Activated CD4-positive, CD25-positive, alpha-beta regulatory T cell treated with anti-CD3 and anti-CD28 coated beads, Interleukin-2, amount 50 U/mL, for 24 hours (primary cell): ENCODE measurements around the gene LINGO1.

Experiments
- ATAC-seq, 2 donors: fragments of 150-1000 bp; cut with Tn5 transposase; one replicate each; pipeline ENCODE4 v1.10.0; 2021; ENCODE audit warnings: mild to moderate bottlenecking in 1 of 2, moderate library complexity in 1 of 2

Gene LINGO1

GRCh38 chr15:77630956-77631744, 1.6 kb downstream of the LINGO1 start:
- ATAC-seq = no peak

DNA sequence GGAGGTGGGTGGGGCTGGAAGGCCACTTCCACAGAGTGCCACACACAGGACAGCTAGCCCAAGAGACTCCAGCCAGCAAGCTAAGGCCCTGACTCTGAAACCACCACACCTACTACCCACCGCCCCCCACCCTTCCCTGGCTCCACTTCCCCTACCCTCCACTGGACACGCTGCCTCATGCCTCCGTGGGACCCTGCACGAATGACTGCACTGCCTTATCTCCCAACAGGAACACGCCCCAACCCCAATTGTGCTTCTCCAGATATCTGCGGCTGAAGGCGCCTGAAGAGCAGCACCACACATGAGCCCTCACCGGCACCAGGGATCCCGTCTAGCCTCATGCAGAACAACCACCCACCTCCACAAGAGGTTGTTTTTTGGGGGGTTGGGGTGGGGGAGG, 2.7 kb downstream of the LINGO1 start:
- no peak for ATAC-seq

DNA sequence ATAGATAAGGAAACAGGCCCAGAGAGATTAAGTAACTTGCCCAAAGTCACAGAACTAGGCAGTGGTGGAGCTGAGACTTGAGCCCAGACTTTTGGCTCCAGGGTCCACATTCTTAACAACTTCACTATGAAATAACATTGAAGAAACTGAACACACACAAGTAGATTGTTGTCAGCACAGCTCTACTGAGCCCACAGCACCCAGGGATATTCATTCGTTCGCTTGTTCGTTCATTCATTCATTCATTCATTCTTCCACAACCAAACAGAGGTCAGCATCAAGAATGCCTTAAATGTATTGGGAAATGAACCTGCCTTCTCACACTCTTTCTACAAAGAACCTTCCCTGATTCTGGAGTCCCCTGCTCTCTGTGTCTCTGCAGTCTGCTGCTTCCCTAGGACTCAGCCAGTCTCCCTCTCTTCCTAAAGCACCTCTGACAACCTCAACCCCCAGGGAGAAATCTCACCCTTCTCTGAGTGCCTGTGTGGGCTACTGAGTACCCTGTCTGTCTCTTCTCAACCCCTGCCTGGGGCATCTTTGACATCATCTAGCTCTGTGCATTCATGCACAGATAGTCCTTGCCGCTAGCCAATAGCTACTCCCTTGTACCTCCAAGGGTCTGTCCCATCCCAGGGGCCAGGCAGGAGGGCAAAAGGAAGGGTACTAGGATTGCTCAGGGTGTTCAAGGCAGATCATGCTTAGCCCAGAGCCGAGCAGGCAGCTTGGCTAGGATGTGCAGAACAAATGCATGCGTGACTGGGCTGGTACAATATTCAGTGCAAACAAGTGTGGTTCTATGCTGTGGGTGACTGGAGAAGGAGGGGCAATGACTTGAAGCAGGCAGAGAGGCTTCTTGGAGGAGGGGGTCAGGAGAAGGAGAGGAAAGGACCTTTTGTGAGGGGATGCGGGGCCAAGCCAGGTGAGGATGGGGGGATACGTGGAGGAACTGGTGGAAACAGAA, 3.4 kb downstream of the LINGO1 start:
- ATAC-seq = no peak

- no peak for ATAC-seq
Measured at GRCh38 chr15:77628010-77628409, 4.7 kb downstream of the LINGO1 start.

DNA sequence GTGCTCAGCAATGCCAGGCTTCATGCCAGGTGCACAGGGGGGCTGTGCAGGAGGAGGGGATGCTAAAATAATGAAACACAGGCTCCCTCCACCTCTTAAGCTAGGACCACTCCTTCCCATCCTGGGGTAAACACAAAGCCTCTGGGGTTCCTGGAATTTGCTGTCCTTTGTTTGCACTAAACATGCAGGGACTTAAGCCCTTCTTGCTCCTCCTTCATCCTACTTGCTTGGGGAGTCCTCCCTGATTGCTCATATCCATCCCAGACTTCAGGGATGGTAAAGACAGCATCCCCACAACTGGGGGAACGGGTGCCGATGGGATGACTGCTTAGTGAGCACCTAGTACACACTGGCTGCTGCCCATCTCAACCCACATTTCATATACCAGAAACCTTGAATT, 5.1 kb downstream of the LINGO1 start:
- no peak for ATAC-seq

DNA sequence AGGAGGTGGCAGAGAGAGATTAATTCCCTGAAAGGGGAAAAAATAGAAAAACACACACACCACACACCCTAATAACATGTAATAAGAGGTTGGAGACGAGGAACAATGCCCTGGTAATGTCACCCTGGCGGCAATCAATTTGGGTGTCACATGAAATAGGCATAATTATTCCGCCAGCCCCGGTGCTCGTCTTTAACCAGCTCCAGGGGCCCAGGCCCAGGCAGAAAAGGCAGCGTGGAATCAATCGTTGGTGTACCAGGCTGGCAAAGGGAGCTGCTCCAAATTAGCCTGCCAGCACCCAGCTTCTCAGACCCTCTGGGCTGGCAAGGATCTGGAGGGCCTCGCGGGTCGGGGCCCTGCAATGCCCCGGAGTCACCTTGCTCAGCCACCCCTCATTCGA, 5.6 kb downstream of the LINGO1 start:
- no peak for ATAC-seq

GRCh38 chr15:77626002-77626401, 6.7 kb downstream of the LINGO1 start:
- no peak for ATAC-seq

- ATAC-seq = no peak
Measured at GRCh38 chr15:77625376-77625775, 7.3 kb downstream of the LINGO1 start.

- no peak for ATAC-seq
Measured at GRCh38 chr15:77624868-77625267, 7.8 kb downstream of the LINGO1 start.

GRCh38 chr15:77623755-77624524, 8.8 kb downstream of the LINGO1 start:
- ATAC-seq = peak in 1 of 2 donors; percentile 18

GRCh38 chr15:77622934-77623754, 9.6 kb downstream of the LINGO1 start:
- ATAC-seq = no peak

DNA sequence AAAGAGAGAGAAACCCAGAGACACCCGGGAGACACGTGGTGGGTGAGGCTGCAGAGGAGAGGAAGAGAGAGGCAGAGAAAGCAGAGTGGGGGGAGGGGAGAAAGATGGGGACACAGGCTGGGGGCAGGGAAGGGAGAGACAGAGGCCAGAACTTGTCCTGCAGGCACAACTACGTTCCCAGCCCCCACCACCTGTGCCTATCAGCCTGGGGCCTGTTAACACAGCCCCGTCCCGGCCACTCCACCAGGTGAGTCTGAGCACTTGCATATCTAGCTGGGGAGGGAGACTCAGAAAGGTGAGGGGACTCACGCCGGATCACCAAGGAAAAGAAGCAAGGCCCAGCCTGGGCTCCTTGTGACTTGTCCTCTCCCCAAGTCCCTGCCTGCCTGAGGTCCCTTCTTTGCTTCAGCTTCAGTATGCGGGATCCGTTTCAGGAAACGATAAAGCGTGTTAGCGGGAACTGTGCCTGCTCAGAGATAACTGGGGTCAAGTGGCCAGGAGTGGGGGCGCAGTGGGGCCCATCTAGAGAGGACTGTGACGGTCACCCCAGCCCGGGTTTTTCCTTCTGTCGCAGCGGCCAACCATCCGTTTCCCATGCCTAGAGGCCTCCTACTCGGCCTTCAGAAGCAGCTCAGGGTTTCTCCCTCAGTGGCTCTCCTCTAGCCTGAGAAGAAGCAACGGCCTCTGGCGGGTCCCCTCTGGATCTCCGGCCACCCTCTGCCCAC, 10.3 kb downstream of the LINGO1 start:
- ATAC-seq = no peak

DNA sequence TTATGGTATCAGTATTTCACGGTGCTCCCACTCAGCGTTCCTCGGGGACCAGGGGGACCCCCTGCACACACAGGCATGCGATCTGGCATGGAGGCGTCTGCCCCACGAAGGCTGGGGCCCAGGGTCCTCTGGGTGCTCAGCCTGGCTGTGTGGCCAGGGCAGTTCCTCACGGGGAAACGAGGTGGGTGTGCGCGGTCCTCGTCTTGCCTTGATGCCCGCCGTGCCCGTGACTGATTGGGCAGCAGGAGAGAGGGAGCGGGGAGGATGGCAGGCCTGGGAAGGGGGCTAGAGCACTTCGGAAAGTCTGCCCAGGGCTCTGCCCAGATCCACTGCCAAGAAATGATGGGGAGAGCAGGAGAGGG, 10.9 kb downstream of the LINGO1 start:
- ATAC-seq = no peak

DNA sequence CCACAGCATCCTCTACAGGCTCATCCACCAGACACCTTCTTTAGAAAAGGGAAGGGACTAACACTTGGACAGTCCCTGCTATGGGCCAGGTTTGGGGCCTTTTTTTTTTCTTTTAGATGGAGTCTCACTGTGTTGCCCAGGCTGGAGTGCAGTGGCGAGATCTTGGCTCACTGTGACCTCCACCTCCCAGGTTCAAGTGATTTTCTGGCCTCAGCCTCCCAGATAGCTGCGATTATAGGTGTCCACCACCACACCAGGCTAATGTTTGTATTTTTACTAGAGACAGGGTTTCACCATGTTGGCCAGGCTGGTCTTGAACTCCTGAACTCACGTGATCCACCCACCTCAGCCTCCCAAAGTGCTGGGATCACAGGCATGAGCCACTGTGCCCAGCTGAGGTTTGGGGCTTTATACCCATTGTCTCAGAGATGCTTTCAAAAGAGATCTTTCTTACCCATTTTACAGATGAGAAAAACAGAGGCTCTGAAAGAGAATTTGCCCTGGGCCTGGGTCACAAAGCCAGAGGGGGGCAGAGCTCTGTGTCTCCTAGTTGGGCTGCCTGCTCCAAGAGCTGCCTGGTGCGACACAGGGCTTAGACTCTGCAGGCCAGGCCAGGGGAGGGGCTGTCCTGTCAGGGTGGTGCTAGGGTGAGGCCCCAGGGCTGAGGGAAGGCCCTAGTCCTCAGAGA, 11.6 kb downstream of the LINGO1 start:
- no peak for ATAC-seq

DNA sequence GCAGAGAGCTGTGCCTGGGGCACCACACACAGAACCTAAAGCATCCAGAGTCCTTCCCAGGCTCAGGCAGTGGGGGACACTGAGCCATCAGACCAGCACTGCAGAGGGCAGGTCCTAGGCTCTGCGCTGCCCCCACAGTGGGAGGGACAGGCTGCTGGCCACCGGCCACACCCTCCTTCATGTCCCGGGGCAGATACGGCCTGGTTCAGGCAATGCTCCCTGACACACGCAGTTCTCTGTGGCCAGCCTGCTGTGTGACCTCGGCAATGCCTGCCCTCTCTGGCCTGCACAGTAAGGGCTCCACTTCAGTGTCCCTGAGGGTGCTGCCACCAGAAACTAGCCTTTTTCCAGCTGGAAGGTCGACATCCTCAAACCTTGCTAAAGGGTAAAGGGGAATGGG, 12.4 kb downstream of the LINGO1 start:
- no peak for ATAC-seq

- ATAC-seq = no peak
Measured at GRCh38 chr15:77619883-77620282, 12.8 kb downstream of the LINGO1 start.

DNA sequence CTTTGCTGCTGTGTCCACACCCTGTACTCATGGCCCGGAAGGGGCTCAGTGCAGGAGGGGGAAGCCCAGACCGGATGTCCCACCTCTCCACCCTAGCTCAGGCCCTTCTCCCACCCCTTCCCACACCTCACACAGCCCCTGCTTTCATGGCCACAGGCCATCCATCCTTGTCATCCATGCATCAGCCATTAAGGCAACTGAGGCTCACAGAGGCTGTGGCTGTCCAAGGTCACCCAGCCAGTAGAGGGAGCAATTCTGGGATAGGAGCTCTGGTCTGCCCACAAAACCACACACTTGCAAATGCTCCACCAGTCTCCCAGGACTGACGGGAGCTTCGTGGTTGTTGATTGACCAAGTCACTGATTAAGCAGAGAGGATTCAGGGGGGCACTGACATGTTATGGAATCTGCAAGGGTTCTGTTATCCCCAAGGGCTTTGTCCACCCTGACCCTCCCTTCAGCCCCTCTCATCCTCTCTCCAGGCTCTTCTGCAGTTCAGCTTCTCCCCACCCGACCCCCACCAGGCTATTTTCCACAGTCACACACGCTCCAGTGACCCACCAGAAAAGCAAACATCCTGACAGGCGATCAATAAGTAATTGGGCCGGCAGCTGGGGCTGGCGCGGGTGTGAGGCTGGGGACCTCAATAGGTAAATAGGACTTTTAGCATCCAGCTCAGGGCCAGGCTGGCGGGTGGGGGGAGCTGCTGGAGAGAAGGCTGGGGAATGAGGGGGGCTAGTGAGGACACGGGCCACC, 15.1 kb downstream of the LINGO1 start:
- ATAC-seq = no peak

DNA sequence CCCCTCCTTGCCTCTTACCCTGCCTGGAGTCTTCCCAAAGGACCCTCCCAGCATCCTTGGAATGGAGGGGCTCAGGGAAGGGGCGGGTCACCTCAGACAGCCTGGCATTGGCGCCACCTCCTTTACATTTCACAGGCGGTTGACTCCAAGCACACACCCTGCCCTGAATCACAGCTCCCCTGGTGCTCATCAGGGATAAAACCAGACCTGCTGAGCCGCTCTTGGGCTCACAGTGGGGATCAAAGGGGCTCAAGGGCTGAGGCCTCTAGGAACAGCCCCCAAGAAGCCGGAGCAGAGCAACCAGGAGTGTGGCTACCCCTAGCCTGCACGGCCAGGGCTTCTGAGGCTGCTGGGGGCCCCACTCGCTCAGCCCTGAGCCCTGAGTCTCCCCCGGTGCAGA, 16.6 kb downstream of the LINGO1 start:
- ATAC-seq = no peak

- no peak for ATAC-seq
Measured at GRCh38 chr15:77615472-77615871, 17.2 kb downstream of the LINGO1 start.

DNA sequence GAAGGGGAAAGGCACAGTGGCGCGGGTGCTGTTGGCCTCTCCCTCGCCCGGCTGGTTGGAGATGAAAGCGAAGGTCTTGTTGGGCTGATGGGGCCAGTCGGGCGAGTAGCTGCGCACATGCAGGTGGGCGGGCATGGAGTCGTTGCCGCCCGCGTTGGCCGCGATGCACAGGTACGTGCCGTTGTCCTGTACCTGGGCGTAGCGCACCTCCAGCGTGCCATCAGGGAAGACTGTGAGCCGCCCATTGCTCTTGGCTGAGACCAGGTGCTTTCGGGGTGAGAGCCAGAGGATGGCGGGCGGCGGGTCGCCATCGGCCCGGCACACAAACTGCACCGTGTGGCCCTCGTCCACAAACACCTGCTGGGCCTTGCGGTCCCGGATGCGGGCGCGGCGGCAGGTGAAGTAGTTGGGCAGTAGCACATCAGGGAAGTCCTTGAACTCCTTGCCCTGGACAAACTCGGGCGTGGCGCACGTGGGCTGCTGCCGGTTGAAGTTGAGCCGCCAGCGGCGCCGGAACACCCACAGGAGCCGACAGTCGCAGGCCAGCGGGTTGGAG, 18.4 kb downstream of the LINGO1 start:
- ATAC-seq = no peak
